GM12878 (cell line): Measurements from ENCODE around the gene CELF2. TPM values are rescaled to one million over a fixed set of nuclear protein-coding genes. Genes with fewer than 3 reads are reported as not detected.

ENCODE experiments used
- BMI1 ChIP-seq: fragments of 450-650 bp; IDR thresholded peaks from 2 replicates; pipeline ENCODE4 v1.6.1; 2016; ENCODE audit warnings: mild to moderate bottlenecking, moderate library complexity, borderline replicate concordance
- CEBPB ChIP-seq, 2 experiments: fragments of 150-350 bp in 1 of 2; IDR thresholded peaks; 2 replicates each; pipeline ENCODE4 v1.6.1; 2012 to 2014; ENCODE audit warnings: low read depth in 2 of 2, low read length in 2 of 2, borderline replicate concordance in 1 of 2, inconsistent platforms in 1 of 2
- CEBPZ ChIP-seq: fragments of 150-350 bp; IDR thresholded peaks from 2 replicates; pipeline ENCODE4 v1.6.1; 2016; ENCODE audit warnings: low read depth, low read length
- CHD2 ChIP-seq: IDR thresholded peaks from 2 replicates; pipeline ENCODE4 v1.6.1; 2011; ENCODE audit warnings: low read depth, low read length, improper control_type of control experiment, borderline replicate concordance
- FOXK2 ChIP-seq: fragments of 450-650 bp; IDR thresholded peaks from 2 replicates; pipeline ENCODE4 v1.6.1; 2017; ENCODE audit warnings: mild to moderate bottlenecking, moderate library complexity
- HDGF ChIP-seq: fragments of 450-650 bp; IDR thresholded peaks from 2 replicates; pipeline ENCODE4 v1.6.1; 2016; ENCODE audit warnings: antibody characterized with exemption
- IKZF1 ChIP-seq: fragments of 450-650 bp; conservative IDR thresholded peaks from 2 replicates; pipeline ENCODE4 v1.6.1; 2017; ENCODE audit warnings: antibody characterized with exemption, mild to moderate bottlenecking
- IRF4 ChIP-seq: IDR thresholded peaks from 2 replicates; pipeline ENCODE4 v1.6.1; 2011; ENCODE audit warnings: low read depth, low read length
- MEF2A ChIP-seq: IDR thresholded peaks from 2 replicates; pipeline ENCODE4 v1.6.1; 2011; ENCODE audit warnings: low read depth, mild to moderate bottlenecking, low read length, moderate library complexity; ENCODE audit not compliant: insufficient read depth
- MXI1 ChIP-seq: fragments of 150-350 bp; IDR thresholded peaks from 2 replicates; pipeline ENCODE4 v1.6.1; 2011; ENCODE audit warnings: low read depth, mild to moderate bottlenecking, inconsistent platforms, low read length, improper control_type of control experiment
- NBN ChIP-seq: fragments of 450-650 bp; IDR thresholded peaks from 2 replicates; pipeline ENCODE4 v1.6.1; 2016
- NFIC ChIP-seq: IDR thresholded peaks from 2 replicates; pipeline ENCODE4 v1.6.1; 2012; ENCODE audit warnings: low read depth, mild to moderate bottlenecking, inconsistent platforms, low read length, moderate library complexity
- NFYA ChIP-seq: IDR thresholded peaks from 2 replicates; pipeline ENCODE4 v1.6.1; 2011; ENCODE audit warnings: low read depth, mild to moderate bottlenecking, low read length, improper control_type of control experiment, borderline replicate concordance
- PAX5 ChIP-seq: IDR thresholded peaks from 2 replicates; pipeline ENCODE4 v1.6.1; 2011; ENCODE audit warnings: low read depth, low read length, borderline replicate concordance
- PBX3 ChIP-seq: IDR thresholded peaks from 2 replicates; pipeline ENCODE4 v1.6.1; 2011; ENCODE audit warnings: mild to moderate bottlenecking, low read depth, low read length, moderate library complexity; ENCODE audit not compliant: insufficient replicate concordance
- POLR2AphosphoS2 ChIP-seq: IDR thresholded peaks from 2 replicates; pipeline ENCODE4 v1.6.1; 2011; ENCODE audit warnings: low read depth, mild to moderate bottlenecking, low read length, improper control_type of control experiment, moderate library complexity
- RBBP5 ChIP-seq: fragments of 200-600 bp; sonication (generic); conservative IDR thresholded peaks from 2 replicates; pipeline ENCODE4 v1.6.1; 2016
- RCOR1 ChIP-seq: conservative IDR thresholded peaks from 2 replicates; pipeline ENCODE4 v1.6.1; 2012; ENCODE audit warnings: low read depth, low read length, improper control_type of control experiment
- SIX5 ChIP-seq: IDR thresholded peaks from 2 replicates; pipeline ENCODE4 v1.6.1; 2011; ENCODE audit warnings: mild to moderate bottlenecking, low read depth, low read length, moderate library complexity; ENCODE audit not compliant: severe bottlenecking
- SMAD5 ChIP-seq: IDR thresholded peaks from 2 replicates; pipeline ENCODE4 v1.6.1; 2016; ENCODE audit warnings: antibody characterized with exemption, low read depth
- SREBF2 ChIP-seq: IDR thresholded peaks from 2 replicates; pipeline ENCODE4 v1.6.1; 2012; ENCODE audit warnings: mild to moderate bottlenecking, low read length
- SRF ChIP-seq, 2 experiments: IDR thresholded peaks; 2 replicates each; pipeline ENCODE4 v1.6.1; 2011; ENCODE audit warnings: low read depth in 2 of 2, low read length in 2 of 2, mild to moderate bottlenecking in 1 of 2, moderate library complexity in 1 of 2
- WRNIP1 ChIP-seq: IDR thresholded peaks from 2 replicates; pipeline ENCODE4 v1.6.1; 2011; ENCODE audit warnings: low read depth, low read length, improper control_type of control experiment, borderline replicate concordance
- YY1 ChIP-seq: IDR thresholded peaks from 2 replicates; pipeline ENCODE4 v1.6.1; 2011; ENCODE audit warnings: low read depth, mild to moderate bottlenecking, low read length
- ZBED1 ChIP-seq: IDR thresholded peaks from 2 replicates; pipeline ENCODE4 v1.6.1; 2016; ENCODE audit warnings: borderline replicate concordance
- ZNF274 ChIP-seq: IDR thresholded peaks from one replicate; pipeline ENCODE4 v1.8.0; 2011; ENCODE audit not compliant: insufficient read length, insufficient read depth
- polyA plus RNA-seq, 11 experiments: library from polyadenylated mRNA; depleted of rRNA in 4 of 11; unstranded in 6 of 11; stranded (reverse) in 5 of 11; fragments of >200 nt; fragmentation: Nextera tagmentation in 4 of 11; fragmentation: Illumina TruSeq in 1 of 11; extraction: Ambion mirVana in 4 of 11; extraction: Trizol in 1 of 11; gene quantifications; 1 replicate in 1 of 11; 2 replicates in 10 of 11; pipeline versions ENCODE4 v1.2.1 to v1.2.3, GENCODE V29; 2011 to 2016; ENCODE audit warnings: inconsistent platforms in 2 of 11, missing spikeins in 2 of 11, low read depth in 1 of 11
- total RNA-seq, 4 experiments: library from RNA; depleted of rRNA in 3 of 4; stranded (reverse); fragments of >200 nt in 3 of 4; fragmentation: Illumina TruSeq in 1 of 4; extraction: Trizol in 1 of 4; gene quantifications; 2 replicates each; pipeline versions ENCODE4 v1.2.1 to v1.2.3, GENCODE V29; 2013 to 2021
- TF ChIP-seq, protein P1 (sequence below): fragments of 450-650 bp; formaldehyde crosslinking; IDR thresholded peaks from 2 replicates; pipeline ENCODE4 v1.4.0; 2020; ENCODE audit warnings: mild to moderate bottlenecking, moderate library complexity

The CELF2 gene
- total and polyA plus RNA-seq, 10 of the 15 experiments (the other 5 are each of a cell fraction or from before 2014, with no cell fraction given): 20.8 to 129 (median 86.3) TPM

- TF ChIP-seq CEBPB (IDR thresholded peaks at IDR 0.05; ENCODE audit: borderline replicate concordance in 1 of 2, low read depth in 2 of 2, low read length in 2 of 2): no peak
- TF ChIP-seq CEBPZ: no peak
- TF ChIP-seq NFYA: no peak
- TF ChIP-seq RBBP5: no peak
- peak; percentile 57 for TF ChIP-seq MXI1
- TF ChIP-seq IKZF1: peak; percentile 41; the same call in 1 of the 2 replicates
- TF ChIP-seq FOXK2: no peak
- TF ChIP-seq SIX5: no peak
- no peak for TF ChIP-seq ZBED1
- no peak for TF ChIP-seq SMAD5
- no peak for TF ChIP-seq MEF2A
- no peak for TF ChIP-seq PBX3
- TF ChIP-seq RCOR1: no peak
- no peak for TF ChIP-seq YY1
- no peak for TF ChIP-seq SRF (IDR thresholded peaks at IDR 0.05; ENCODE audit: low read depth in 2 of 2, low read length in 2 of 2)
- TF ChIP-seq NBN: no peak
- no peak for TF ChIP-seq HDGF
- TF ChIP-seq, protein P1, sequence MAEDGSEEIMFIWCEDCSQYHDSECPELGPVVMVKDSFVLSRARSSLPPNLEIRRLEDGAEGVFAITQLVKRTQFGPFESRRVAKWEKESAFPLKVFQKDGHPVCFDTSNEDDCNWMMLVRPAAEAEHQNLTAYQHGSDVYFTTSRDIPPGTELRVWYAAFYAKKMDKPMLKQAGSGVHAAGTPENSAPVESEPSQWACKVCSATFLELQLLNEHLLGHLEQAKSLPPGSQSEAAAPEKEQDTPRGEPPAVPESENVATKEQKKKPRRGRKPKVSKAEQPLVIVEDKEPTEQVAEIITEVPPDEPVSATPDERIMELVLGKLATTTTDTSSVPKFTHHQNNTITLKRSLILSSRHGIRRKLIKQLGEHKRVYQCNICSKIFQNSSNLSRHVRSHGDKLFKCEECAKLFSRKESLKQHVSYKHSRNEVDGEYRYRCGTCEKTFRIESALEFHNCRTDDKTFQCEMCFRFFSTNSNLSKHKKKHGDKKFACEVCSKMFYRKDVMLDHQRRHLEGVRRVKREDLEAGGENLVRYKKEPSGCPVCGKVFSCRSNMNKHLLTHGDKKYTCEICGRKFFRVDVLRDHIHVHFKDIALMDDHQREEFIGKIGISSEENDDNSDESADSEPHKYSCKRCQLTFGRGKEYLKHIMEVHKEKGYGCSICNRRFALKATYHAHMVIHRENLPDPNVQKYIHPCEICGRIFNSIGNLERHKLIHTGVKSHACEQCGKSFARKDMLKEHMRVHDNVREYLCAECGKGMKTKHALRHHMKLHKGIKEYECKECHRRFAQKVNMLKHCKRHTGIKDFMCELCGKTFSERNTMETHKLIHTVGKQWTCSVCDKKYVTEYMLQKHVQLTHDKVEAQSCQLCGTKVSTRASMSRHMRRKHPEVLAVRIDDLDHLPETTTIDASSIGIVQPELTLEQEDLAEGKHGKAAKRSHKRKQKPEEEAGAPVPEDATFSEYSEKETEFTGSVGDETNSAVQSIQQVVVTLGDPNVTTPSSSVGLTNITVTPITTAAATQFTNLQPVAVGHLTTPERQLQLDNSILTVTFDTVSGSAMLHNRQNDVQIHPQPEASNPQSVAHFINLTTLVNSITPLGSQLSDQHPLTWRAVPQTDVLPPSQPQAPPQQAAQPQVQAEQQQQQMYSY (CRISPR knock-in tag): no peak
- no peak for TF ChIP-seq WRNIP1
- TF ChIP-seq IRF4: no peak
- no peak for TF ChIP-seq ZNF274
- 0 out of 2 replicates have a peak, but pooled peaks have one; percentile 11 for TF ChIP-seq NFIC
- TF ChIP-seq BMI1: no peak
- no peak for TF ChIP-seq SREBF2
- TF ChIP-seq CHD2: no peak
- 0 out of 2 replicates have a peak, but pooled peaks have one; percentile 35 for TF ChIP-seq POLR2AphosphoS2
- TF ChIP-seq PAX5: no peak
Observed at GRCh38 chr10:11225935-11226334, 208.3 kb downstream of the CELF2 start (continued).
